Activated gamma-delta T cell treated with Interleukin-2 at 50 U/mL for 16 hours (primary cell): Measurements from ENCODE around the gene CRYGS.
"Not testable (repeated sequence)": the region's sequence is repeated elsewhere in the genome, so short reads cannot be mapped to it uniquely, and the experiment has no call there.

Experiments used
- DNase-seq: peaks from one replicate; pipeline ENCODE4 v3.0.0-alpha.2; 2020

The CRYGS gene

DNA sequence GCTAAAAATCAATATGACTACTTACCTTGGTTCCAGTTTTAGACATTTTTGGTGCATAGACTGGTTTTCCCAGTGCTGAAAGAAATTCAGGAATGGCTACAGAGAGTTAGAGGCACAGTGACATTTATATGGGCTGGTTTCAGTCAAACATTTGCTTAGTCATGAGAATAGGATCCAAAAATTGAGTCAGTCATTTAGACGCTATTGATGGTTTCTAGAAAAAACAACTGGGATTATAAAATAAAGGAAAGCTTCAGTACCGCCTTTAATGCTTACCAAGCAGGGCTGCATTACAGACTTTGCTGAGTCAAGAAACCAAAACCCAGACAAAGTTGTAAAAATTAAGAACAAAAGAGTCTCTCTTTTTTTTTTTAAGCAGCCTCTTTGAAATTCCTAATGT, at the start of gene CRYGS:
Gene CRYGS (minus strand): TSS at position 100 of the 400 bp plus-strand sequence. CDS start 54 bp downstream, at position 46.
- DNase-seq: no peak

DNA sequence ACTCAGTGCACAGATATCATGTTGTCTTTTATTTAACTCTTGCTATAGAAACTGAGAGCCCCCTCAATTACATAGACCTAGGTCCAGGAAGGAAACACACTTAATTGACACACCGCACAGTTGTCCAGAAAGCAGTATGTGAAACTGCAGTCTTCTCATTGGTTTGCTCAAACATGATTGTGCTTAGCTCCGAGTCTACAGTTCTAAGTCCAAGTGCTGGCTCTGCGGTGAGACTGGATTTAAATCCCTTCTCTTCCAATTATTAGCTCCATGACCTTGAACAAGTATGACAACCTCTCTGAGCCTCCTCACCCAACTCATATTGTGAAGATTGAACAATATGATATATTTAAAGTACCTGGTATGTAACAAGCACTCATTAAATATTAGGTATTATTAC, 49.7 kb upstream of the CRYGS start:
- no peak for DNase-seq

DNA sequence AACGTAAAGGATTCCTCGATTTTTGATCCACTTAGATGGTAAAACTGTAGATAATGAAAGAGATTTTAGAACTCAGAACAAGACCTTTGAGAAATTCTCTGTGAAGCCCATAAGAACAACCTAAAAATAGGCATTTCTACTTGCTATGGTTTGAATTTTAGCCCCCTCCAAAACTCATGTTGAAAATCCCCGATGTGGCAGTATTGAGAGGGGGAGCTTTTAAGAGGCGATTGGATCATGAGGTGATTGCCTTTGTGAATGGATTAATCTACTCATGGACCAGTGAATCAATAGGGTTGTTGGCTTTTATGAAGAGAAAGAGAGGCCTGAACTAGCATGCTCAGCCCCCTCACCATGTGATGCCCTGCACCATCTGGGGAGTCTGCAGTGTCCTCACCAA, 48.5 kb upstream of the CRYGS start:
- no peak for DNase-seq

DNA sequence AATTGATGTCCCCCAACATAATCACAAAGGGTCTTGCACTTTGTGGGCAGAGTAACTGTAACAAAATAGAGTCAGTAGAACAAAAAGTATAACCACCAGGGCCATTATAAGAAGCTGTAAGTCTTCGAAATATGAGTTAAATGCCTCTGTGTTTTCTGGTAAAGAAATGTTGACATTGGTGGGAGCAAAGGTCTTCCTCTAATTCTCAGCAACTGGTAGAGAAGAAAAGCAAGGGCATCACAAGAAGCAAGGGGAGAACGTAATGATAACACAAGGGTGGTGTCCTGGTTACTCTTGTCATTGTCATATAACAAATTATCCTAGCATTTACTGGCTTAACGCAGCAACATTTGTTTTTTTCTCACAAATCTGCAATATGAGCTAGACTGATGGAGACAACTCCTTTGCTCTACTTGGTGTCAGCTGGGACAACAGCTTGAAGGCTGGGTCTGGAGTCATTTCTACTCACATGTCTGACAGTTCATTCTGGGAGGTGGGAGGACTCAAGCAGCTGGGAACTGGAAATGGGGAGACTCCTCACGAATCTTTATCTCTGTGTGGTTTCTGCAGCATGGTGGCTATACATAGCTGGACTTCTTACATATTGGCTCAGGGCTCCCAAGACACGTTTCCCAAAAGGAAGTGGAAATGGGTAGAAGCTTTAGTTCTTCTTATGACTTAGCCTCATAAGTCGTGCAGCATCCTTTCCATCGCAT, 46.6 kb upstream of the CRYGS start:
- DNase-seq: no peak

DNA sequence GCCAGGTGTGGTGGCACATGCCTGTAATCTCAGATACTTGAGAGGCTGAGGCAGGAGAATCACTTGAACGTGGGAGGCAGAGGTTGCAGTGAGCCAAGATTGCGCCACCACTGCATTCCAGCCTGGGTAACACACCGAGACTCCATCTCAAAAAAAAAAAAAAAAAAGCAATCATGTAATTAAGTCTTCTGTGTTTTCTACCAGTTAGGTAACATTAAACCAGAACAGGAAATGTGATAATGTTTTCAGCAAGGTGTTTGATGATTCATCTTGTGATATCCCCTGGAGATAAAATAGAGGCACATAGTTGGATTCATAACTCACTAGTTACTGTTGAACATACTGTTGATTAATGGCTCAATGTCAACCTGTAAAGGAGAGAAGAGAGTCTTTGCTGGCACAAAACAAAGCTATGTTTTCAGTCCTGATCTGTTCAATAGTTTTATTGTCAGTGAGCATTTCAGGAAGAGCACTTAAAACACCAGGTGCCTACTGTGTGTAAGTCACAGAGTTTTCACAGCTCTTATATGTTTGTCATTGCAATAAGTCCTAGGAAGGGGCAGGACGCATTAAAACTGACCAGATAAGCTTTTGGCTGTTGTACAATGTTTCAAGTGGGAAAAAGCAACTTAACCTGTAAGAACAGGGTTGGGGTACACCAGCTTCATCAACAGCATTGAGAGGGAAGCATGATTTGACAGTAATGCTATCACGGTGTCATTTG, 45.8 kb upstream of the CRYGS start:
- DNase-seq: no peak

DNA sequence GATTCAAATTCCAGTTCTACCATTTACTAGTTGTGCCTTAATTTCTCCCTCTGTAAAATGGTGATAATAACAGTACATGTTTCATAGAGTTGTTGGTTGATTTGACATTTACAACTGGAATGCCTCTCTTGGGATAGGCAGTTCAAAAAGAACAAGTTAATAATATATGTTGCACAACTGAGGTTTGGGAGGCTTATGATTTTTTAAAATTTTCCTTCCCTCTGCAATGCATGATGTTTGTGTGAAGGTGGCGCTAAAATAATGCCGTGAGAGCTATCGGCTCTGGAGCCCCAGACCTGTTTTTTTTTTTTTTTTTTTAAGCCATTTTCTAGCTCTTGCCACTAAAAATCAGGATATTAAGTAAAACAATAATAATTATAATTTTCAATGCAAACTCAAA, 44.9 kb upstream of the CRYGS start:
- DNase-seq: no peak

DNA sequence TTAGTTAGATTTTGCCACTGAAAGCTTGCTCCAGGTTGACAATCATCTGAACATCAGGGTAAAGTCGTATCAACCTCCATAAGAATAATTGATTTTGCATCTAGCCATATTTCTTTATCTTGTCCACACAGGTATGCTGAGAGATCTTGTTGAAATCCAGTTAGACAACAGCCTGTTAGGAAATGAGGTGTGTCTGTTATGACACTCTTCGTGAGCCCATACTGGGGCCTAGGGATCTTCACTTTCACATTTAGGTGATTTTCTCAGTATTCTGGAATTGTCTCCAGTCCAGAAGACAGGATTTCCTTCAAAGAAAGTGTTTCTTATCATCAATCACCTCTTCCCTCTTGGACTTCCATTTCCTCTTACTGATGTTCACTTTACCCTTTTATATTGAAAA, 44.5 kb upstream of the CRYGS start:
- no peak for DNase-seq

DNA sequence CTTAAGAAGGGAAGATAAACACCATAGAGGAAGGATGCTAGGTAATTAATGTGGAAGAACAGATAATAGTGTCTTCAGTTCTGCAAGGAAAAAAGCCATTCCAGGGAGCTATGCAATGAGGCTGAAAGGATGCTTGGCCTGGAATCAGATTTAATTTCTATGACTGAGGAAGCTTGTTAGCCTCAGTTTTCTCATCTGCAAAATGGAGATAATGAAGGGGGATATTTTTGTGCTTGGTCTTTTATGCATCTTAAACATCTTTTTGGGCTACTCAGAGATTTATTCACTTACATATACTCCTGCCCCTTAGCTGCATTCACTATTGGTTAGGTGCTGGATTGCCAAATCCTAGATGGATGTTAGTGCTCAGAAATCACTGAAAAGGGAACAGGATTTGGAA, 43.0 kb upstream of the CRYGS start:
- DNase-seq: no peak

DNA sequence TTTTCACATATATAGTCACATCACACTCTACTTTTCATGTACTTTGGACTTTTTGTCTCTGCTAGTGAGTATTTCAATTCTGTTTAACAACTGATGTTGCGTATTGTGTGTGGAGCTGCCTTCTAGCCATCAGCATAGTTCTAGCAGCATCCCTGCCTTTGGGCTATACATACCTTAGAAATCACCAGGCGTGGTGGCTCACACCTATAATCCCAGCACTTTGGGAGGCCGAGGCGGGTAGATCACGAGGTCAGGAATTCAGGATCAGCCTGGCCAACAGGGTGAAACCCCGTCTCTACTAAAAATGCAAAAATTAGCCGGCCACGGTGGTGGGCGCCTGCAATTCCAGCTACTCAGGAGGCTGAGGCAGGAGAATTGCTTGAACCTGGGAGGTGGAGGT, 42.1 kb upstream of the CRYGS start:
- DNase-seq: not testable (repeated sequence)

DNA sequence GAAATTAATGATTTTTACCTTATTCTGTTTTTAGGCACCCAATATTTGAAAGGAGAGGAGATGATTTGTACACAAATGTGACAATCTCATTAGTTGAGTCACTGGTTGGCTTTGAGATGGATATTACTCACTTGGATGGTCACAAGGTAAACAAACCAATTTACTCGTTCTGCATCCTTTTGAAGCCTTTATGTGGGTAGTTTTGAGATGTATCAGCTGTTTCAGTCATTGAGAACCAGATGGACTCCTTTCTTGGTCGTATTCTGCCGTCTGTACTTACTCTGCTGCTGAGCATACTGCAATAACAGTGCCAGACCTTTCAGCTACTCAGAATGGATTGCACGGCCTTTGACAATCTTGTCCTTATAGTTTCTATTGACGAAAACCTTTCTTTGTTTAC, 39.7 kb upstream of the CRYGS start:
- no peak for DNase-seq

DNA sequence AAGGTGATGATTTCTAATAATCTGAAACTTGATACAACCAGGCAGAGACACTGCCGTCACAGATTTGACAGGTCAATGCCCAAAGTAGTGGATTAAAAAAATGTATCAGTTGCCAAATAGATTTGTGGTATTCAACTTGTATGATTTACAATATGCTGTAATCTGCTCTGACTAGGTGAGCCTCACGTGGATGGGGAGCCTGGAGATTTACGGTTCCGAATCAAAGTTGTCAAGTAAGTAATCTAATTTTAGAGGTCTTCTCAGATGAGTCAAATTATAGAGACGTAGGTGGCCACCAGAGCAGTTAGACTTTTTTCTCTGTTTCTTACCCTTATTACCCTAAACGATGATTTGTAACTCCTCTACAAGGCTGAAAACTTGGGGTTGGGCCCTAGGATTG, 38.4 kb upstream of the CRYGS start:
- DNase-seq: no peak

DNA sequence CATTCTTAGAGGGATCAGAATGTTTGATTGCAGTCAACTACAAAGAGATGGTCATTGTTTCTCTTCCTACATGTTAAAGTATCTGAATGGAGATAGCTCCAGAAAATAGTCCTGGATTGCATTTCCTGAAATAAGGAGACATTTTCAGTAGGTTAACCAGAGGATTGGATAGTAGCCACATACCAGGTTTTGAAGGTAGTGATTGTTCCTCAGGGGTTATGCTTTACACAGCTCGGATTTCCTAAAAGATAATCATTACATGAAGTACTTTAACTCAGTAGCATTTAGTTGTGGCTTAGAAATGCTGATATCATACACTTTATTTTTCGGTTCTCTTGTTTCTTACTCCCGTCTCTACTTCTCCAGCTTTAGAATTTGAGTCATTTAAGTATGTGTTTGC, 36.6 kb upstream of the CRYGS start:
- no peak for DNase-seq

DNA sequence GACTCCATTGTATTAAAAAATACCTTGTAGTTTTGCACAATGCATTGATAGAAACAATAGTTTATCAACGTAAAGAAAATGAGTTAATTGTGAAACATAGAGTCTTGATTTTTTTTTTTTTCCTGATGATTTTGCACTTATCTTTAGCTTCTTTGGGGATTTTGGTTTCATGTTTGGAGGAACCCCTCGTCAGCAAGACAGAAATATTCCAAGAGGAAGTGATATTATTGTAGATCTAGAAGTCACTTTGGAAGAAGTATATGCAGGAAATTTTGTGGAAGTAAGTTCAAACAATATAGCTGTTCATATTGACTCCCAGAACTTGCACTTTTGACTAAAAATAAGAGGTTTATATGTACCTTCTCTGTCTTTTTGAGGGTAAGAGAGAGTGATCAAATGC, 33.3 kb upstream of the CRYGS start:
- no peak for DNase-seq

DNA sequence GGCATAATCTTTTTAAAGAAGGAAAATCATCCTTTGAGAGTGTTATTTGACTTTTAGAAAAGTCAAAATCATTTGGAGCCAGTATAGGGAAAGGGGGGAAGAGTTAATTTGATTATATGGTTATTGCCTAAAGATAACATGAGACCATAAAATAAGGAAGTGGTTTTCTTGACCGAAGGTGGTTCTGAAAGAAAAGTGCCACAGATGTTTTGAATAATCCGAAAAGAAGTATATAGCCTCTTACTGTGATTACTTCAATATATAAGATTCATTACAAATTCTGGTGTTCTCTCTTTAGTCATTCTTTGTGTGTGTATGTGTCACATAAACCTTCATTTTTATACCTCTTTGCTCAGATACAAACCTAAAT, 27.4 kb upstream of the CRYGS start:
- no peak for DNase-seq

DNA sequence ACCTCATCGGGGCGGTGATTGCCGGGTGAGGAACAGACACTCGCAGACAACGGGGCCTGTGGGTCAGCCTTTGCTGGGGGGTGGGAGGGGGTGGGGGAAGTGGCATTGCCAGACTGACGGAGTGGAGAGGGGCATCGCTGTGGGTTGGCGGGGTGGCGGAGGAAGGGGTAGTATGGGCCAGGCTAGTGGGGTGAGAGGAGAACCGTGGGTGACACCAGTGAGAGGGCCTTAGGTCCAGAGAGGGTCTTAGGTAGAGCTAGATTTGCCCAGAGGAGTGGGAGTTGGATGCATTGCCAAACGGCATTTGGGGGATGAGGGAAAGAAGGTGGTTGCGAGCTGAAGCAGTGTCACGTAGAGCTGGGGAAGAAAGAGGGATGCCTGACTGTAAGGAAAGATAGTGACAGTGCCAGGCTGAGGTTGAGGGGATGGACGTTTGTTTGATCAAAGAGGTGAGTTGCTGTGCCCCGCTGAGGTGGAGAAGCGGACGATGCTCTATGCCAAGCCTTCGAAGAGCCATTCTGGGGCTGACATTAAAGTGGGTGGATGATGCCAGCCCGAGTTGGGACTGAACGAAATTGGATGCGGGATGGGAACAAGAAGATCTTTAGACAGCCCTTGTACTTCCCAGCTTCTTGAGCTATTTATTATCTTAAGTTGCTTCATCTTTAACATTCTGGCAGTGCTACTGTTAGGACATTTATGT, 26.9 kb upstream of the CRYGS start:
- DNase-seq: no peak

DNA sequence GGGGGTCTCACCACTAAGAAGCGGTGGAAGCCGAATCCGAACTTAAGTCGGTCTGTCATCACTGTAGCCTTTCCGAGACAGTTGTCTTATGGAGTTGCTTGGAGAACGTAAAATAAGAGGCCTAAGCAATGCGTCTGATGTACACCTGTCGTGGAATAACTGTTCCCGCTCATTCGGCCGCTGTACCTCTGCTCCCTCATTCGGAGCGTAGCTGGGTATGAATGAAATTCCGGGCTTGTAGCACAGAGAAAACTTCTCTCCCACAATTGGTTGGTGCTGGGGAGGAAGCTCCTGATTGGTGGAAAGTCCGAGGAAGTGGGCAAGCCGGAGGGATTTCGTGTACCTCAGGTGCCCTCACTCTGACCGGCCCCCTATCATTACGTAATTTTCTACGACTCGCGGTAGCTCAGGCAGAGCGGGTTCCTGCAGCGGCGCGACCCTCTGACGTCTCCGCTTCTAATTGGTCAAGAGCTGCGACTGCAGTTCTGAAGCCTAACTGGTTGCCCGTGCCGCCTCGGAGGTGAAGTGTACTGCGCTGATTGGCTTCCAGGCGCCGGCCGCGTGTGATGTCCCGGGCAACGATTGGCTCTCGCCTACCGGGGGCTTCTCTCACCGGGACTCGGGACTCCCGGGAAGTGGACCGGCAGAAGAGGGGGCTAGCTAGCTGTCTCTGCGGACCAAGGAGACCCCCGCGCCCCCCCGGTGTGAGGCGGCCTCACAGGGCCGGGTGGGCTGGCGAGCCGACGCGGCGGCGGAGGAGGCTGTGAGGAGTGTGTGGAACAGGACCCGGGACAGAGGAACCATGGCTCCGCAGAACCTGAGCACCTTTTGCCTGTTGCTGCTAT, 26.1 kb upstream of the CRYGS start, which contains the start of gene DNAJB11:
Gene DNAJB11 (plus strand): TSS at position 625 of the 845 bp plus-strand sequence. CDS start 178 bp downstream, at position 803.
- DNase-seq: peak; percentile 97

DNA sequence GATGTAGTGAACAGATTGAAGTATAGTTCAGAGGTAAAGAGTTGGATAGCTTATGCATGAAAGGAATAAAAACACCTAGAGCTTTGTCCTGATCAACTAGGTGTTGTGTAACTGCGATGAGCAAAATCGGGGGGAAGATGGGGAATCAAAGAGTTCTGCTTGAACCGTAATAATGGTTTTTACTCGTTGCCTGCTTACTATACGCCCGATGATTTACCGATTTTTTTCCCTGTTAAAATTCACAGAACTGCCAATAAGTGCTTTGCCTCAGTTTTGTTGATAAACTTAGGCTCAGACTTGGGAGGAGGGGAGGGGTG, 25.6 kb upstream of the CRYGS start:
- DNase-seq: no peak

DNA sequence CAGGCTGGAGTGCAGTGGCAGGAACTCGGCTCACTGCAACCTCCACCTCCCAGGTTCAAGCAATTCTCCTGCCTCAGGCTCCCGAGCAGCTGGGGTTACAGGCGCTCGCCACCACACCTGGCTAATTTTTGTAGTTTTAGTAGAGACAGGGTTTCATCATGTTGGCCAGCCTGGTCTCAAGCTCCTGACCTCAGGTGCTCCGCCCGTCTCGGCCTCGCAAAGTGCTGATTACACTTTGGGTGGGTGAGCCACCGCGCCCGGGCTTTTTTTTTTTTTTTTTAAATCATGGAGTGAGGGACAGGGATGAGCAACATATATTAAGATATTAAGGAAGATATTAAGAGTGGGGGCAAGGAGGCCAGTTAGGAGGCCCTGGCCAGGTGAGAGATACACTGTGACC, 25.2 kb upstream of the CRYGS start:
- DNase-seq: not testable (repeated sequence)

DNA sequence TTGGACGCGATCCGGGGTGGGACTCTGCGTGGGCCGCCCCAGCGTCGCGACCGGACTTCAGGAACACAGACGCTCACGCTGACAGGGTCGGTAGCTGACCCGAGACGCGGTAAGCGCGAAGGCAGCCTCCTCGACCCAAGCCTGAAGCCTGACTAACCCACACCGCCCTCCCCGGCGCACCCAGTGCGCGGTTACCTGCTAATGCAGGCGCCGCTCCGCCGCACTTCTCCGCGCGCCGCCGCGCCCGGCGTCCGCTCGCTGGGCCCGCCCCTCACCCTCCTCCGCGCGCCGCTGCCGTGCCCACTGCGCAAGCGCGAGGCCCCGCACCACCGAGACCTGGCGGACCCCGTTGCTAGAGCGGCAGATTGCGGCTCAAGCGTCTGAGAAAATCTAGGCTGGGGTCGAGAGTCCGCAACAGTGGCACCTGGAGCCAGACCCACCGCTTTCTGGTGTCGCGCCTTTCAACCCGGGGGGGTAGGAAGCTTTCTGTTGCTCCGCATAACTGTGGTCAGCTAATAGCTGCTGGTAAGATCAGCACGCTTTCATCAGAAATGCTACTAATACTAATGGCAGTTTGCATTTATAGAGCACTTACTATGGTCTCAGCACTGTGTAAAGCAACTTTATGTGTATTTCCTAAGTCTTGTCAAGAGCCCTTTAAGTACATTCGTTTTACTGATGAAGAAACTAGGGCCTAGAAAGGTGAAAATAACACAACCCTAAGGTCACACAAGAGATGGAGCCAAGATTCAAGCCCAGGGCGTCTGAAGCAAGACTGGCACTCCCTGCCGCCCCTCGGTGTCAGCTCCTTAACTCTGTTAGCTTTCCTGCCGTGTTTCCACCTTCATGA, 23.1 kb upstream of the CRYGS start, which contains the start of gene TBCCD1:
Gene TBCCD1 (minus strand): TSS at position 268 of the 850 bp plus-strand sequence. CDS start 3,010 bp downstream, outside the sequence.
- peak; percentile 93 for DNase-seq

DNA sequence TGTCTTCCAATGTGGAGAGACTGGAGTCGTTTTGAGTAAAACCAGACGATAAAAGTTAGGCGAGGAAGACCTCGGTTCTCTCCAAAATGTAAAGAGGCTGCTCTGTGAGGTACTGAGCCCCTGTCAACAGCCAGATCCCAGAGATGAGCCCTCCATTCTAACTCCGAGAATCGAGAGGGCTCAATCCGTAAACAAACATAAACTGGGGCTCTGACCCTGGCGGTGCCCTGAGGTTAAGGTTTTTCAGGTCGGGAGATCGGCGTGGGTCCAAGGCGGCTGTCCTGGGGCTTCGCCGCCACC, 22.5 kb upstream of the CRYGS start:
- no peak for DNase-seq

DNA sequence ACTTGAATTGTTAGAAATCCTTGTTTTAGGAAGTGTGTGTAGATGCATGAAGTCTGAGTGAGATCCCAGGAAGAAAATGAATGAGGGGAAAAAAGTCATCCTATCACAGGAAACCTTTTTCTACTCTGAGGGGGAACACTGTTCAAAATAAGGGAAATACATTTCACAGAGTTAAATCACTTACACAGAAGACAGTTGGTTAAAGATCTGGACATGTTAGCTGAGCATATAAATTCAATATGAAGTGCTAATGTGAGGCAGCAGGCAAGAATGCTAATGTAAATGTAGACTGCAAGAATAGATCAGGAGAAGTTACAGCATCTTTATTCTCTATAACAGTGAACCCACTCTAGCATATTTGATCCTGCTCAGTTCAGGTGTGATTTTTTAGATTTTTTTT, 20.4 kb upstream of the CRYGS start:
- DNase-seq: no peak

DNA sequence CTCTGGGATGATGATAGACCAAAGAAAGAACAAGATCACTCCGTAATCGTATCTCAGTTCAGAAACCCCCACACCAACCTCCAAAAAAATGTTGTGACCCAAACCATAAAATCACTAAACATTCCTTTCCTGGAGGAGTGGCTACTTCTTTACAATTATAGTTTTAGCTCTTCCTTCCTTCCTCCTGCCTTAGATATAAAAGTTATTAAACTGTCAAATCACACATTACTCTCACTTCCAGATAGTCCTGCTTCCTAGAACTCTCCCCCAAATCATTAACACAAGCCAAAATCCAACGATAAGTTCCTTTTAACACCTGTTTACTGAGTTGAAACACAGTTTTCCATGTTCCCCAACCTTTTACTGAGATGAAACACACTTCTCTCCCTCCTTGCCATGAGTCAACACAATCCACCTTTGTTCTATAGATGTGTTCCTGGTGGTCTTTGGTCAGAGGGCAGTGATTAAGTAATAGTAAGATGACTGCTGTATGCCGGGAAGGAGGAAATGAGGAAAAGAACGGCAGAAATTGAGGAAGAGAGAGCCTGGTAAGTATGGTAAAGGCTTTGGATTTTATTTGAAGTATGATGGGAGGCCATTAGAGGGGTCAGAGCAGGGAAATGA, 8.3 kb upstream of the CRYGS start:
- DNase-seq: no peak
